GM21786 (cell line): ENCODE results near the gene C7.

Experiments used
- ATAC-seq: cut with Tn5 transposase; IDR thresholded peaks from one replicate; pipeline ENCODE4 v1.9.1; 2021; ENCODE audit not compliant: unreplicated experiment

Gene C7

GRCh38 chr5:40915341-40915926 lies 6.1 kb downstream of the C7 start:
- no peak for ATAC-seq

- ATAC-seq, result no peak
Measured at GRCh38 chr5:40916226-40916625, 6.9 kb downstream of the C7 start.

DNA sequence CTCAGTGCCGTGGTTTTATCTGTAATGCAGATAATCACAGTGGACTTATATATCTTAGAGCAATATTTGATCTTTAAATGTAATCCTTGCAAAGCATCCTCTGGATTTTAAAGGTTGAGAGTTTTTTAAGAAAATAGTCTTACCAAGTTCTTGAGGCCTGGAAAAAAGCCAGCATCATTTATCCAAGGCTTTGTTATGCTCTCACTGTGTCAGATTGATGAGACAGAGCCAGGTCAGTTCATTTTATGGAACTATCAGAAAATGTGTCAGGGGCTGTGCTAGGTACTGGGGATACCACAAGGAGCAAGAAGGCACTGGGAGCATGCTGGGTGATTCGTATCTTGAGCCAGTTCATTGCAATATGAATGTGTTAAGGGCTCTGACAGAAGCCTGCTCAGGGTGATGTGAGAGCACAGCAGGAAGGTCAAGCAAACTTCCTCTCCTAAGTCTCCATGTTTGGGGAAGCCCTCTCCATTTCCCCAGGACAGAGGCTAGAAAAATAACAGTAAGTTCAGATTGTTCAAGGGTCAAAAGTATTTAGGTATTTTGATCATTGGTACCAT lies 19.7 kb downstream of the C7 start:
- no peak for ATAC-seq

DNA sequence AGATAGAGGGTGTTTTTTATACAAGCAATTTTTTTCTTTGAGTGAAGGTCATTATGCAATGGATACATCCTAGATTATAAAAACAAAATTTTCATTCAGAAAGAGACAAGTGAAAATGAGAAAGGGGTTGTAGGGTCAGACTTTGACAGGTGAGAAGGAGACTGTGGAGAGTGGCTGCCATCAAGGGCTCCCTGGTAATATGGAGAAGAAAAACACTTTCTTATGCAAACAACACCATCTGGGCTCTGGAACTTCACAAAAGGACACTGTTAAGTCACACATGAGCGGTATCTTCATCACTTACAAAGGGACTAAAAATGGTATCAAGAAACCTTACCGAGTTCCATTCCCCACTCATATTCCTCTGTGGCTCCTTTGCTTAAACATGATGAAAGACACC lies 23.5 kb downstream of the C7 start:
- ATAC-seq, result no peak

- ATAC-seq, result no peak
Measured at GRCh38 chr5:40937075-40937474, 27.8 kb downstream of the C7 start.

DNA sequence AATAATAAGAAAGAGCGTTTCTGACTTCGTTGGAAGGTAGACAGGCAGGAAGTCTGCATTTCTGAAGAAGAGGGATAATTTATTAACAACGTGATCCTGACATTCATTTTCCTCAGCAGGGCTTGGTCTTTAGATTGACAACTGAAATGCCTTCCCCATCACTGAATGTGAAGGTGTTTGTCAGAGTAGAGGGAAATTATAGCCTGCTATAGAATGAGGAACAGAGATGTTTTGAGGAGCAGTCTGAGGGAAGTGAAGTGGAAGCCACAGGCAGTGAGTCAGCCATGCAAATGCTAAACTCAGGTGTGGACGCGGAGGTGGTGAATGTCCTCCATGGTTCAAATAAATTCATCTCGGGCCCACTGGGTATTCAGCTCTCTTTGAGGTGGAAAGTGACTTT lies 30.5 kb downstream of the C7 start:
- no peak for ATAC-seq

- ATAC-seq, result no peak
Measured at GRCh38 chr5:40945111-40945510, 35.8 kb downstream of the C7 start.

GRCh38 chr5:40955313-40955712 lies 46.0 kb downstream of the C7 start:
- ATAC-seq, result no peak

GRCh38 chr5:40957048-40957447 lies 47.8 kb downstream of the C7 start:
- no peak for ATAC-seq

GRCh38 chr5:40958811-40959210 lies 49.5 kb downstream of the C7 start:
- ATAC-seq, result no peak

DNA sequence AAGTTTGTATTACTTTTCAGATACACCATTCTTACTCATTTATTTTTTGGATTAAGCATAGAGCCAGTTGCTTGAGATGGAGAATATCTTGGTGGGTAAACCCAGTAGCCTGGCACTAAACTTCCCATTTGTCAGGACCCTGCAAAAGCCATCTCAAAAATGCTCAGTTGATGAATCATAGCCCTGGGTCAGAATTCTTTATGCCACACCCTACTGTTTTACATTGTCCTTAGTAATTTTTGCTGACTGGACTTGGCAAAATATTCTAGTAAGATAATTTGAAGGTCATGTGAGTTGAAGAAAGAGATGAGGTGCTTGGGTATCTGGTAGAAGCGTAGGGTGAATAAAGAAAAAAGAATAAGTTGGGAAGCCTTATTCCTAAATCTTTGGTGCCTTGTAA lies 50.7 kb downstream of the C7 start:
- no peak for ATAC-seq

DNA sequence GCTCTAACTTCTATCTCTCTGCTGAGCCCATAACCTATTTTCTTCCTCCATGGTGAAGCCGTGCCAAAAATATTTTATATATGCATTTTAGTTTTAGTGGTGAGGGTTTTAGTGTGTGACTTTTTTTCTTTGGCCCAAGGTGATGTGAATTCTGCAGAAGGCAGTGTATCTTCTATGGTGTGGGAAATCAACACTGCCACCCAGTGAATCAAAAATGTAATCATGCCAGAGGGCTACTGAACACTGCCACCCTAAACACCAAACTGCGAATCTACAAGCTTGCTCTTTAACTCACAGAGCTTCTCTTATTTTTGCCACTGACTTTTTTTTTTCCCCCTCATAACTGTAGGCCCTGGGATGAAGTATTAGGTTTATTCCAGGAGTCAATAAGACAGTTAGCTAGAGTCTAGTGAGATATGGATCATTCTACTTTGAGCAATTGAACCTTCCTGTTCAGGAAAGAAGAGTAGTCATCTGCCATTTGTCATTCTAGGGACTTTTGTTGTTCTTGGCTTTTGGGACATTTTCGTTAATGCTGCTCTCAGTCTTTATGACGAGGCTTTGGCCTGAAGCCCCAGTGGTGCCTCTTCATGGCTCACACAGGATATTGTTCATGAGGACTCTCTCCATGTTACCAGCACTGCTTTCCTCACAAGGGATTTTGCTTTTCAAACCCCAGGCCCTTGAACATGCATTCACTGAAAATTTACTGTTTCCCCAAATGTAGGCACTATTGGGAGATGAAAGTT lies 53.1 kb downstream of the C7 start:
- no peak for ATAC-seq

DNA sequence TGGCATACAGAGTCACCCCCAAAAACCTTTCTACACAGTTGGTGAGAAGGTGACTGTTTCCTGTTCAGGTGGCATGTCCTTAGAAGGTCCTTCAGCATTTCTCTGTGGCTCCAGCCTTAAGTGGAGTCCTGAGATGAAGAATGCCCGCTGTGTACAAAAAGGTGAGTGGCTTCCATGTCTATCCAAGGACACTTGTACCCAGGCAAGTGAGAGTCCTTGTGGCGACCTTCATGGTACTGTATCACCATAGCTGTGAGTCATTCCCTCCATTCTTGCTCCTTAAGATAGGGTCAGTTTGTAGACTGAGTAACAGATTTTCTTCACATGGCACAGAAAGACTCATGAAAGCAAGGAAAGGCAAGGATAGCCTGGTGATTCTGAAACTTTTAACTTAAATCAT lies 63.1 kb downstream of the C7 start:
- ATAC-seq, result no peak

DNA sequence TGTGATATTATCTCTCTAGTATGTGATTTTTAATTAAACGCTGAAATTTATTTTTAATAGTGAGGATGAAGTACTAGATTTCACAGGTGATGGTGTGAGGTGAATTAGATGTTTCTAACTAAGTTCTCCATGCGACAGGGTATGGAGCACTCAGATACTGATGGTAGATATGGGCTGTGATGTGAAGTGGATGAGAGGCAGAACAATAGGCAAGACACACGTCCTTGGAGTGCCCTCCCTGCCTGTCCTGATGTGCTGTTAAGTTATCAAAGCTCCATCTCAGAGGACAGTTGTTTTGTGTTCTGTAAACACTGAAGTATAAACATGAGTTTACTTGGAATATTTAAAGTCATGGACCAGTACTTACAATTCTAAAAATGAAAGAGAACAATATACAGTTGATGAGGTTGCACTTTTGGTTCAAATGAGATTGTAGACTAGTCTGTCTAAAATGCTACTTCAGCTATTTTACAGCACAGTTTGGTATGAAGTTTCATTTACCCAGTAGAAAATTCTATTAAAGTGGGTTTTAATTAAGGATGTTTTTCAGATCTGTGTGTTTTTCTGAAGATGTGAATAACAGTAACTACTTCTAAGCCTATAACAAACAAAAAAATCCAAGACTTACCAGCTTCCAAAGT lies 64.2 kb downstream of the C7 start:
- ATAC-seq, result no peak

GRCh38 chr5:40976041-40976440 lies 66.7 kb downstream of the C7 start:
- no peak for ATAC-seq

- no peak for ATAC-seq
Measured at GRCh38 chr5:40976836-40977235, 67.5 kb downstream of the C7 start.

DNA sequence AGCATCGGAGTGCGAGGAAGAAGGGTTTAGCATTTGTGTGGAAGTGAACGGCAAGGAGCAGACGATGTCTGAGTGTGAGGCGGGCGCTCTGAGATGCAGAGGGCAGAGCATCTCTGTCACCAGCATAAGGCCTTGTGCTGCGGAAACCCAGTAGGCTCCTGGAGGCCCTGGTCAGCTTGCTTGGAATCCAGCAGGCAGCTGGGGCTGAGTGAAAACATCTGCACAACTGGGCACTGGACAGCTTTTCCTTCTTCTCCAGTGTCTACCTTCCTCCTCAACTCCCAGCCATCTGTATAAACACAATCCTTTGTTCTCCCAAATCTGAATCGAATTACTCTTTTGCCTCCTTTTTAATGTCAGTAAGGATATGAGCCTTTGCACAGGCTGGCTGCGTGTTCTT lies 72.1 kb downstream of the C7 start:
- no peak for ATAC-seq

DNA sequence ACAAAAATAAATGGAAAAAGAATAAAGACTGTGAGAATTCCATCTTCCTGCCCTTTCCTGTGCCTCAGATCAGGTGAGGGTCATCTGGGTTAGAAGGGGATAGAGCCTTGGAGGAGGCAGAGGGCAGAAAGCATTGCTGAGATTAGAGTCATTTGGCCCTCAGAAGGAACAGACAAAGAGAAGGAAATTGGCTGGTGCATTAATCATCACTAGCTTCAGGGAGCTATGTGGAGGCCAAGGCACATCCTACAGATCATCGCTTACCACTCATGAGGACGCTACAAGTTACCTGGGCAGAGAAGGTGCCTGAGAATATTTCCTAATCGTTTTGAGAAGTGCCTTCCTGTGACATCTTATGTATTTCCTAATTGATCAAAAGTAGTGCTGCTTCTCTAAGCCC lies 74.5 kb downstream of the C7 start:
- ATAC-seq, result no peak

GRCh38 chr5:40984884-40985283 lies 75.6 kb downstream of the C7 start:
- ATAC-seq, result no peak

DNA sequence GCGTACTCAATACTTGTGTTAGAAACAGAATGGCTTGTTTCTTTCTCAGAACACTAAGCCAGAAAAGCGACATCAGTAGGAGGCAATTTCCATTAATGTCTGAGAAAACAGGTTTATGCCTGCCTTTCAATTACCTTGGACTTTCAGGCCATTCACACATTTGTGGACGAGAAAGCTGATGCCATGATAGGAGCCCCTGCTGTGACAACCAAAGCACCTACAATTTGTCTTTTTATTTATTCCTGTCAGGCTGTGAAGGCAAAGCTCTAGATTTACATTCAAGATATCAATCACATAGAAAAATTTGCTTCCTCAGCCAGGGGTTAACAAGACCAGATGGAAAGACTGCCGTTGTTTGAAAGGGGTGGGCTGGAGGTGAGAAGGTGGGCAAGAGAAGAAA lies 76.2 kb downstream of the C7 start:
- ATAC-seq, result no peak

GRCh38 chr5:40986666-40987065 lies 77.4 kb downstream of the C7 start:
- no peak for ATAC-seq

GRCh38 chr5:40987349-40987748 lies 78.1 kb downstream of the C7 start:
- ATAC-seq, result no peak
